ENCODE data around the gene KCNT2. TPM values are rescaled to one million over a fixed set of nuclear protein-coding genes. Genes with fewer than 3 reads are reported as not detected.

Gene KCNT2
- total and polyA plus RNA-seq, 9 of the 15 experiments (the other 6 are each of a cell fraction or from before 2014, with no cell fraction given), result 0.13 to 0.73 (median 0.28) TPM

DNA sequence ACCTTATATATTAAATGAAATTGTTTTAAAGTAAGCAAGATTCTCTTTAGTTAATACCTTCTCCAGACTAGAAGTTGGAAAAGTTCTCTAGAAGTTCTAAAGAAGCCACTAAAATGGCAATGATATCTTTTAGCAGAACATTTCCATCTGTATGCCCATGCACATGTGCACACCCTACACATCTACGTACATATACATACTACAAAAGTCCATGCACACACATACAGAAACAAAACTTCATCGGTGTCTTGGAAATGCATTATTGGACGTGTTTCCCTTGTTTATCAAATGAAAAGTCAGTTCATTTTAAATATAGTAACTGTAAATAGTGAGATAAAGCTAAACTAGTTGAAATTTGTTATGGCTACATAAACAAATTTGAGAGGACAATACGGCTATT is 114.4 kb downstream of the KCNT2 start (continued):
- TF ChIP-seq ZNF592 (IDR thresholded peaks at IDR 0.05), result 0 out of 2 replicates have a peak, but pooled peaks have one; percentile 39
- no peak for TF ChIP-seq ZSCAN32 (CRISPR knock-in tag; IDR thresholded peaks at IDR 0.05)
- TF ChIP-seq, protein P1, sequence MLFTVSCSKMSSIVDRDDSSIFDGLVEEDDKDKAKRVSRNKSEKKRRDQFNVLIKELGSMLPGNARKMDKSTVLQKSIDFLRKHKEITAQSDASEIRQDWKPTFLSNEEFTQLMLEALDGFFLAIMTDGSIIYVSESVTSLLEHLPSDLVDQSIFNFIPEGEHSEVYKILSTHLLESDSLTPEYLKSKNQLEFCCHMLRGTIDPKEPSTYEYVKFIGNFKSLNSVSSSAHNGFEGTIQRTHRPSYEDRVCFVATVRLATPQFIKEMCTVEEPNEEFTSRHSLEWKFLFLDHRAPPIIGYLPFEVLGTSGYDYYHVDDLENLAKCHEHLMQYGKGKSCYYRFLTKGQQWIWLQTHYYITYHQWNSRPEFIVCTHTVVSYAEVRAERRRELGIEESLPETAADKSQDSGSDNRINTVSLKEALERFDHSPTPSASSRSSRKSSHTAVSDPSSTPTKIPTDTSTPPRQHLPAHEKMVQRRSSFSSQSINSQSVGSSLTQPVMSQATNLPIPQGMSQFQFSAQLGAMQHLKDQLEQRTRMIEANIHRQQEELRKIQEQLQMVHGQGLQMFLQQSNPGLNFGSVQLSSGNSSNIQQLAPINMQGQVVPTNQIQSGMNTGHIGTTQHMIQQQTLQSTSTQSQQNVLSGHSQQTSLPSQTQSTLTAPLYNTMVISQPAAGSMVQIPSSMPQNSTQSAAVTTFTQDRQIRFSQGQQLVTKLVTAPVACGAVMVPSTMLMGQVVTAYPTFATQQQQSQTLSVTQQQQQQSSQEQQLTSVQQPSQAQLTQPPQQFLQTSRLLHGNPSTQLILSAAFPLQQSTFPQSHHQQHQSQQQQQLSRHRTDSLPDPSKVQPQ (CRISPR knock-in tag; IDR thresholded peaks at IDR 0.05; ENCODE audit: borderline replicate concordance), result no peak
- TF ChIP-seq, protein P2, sequence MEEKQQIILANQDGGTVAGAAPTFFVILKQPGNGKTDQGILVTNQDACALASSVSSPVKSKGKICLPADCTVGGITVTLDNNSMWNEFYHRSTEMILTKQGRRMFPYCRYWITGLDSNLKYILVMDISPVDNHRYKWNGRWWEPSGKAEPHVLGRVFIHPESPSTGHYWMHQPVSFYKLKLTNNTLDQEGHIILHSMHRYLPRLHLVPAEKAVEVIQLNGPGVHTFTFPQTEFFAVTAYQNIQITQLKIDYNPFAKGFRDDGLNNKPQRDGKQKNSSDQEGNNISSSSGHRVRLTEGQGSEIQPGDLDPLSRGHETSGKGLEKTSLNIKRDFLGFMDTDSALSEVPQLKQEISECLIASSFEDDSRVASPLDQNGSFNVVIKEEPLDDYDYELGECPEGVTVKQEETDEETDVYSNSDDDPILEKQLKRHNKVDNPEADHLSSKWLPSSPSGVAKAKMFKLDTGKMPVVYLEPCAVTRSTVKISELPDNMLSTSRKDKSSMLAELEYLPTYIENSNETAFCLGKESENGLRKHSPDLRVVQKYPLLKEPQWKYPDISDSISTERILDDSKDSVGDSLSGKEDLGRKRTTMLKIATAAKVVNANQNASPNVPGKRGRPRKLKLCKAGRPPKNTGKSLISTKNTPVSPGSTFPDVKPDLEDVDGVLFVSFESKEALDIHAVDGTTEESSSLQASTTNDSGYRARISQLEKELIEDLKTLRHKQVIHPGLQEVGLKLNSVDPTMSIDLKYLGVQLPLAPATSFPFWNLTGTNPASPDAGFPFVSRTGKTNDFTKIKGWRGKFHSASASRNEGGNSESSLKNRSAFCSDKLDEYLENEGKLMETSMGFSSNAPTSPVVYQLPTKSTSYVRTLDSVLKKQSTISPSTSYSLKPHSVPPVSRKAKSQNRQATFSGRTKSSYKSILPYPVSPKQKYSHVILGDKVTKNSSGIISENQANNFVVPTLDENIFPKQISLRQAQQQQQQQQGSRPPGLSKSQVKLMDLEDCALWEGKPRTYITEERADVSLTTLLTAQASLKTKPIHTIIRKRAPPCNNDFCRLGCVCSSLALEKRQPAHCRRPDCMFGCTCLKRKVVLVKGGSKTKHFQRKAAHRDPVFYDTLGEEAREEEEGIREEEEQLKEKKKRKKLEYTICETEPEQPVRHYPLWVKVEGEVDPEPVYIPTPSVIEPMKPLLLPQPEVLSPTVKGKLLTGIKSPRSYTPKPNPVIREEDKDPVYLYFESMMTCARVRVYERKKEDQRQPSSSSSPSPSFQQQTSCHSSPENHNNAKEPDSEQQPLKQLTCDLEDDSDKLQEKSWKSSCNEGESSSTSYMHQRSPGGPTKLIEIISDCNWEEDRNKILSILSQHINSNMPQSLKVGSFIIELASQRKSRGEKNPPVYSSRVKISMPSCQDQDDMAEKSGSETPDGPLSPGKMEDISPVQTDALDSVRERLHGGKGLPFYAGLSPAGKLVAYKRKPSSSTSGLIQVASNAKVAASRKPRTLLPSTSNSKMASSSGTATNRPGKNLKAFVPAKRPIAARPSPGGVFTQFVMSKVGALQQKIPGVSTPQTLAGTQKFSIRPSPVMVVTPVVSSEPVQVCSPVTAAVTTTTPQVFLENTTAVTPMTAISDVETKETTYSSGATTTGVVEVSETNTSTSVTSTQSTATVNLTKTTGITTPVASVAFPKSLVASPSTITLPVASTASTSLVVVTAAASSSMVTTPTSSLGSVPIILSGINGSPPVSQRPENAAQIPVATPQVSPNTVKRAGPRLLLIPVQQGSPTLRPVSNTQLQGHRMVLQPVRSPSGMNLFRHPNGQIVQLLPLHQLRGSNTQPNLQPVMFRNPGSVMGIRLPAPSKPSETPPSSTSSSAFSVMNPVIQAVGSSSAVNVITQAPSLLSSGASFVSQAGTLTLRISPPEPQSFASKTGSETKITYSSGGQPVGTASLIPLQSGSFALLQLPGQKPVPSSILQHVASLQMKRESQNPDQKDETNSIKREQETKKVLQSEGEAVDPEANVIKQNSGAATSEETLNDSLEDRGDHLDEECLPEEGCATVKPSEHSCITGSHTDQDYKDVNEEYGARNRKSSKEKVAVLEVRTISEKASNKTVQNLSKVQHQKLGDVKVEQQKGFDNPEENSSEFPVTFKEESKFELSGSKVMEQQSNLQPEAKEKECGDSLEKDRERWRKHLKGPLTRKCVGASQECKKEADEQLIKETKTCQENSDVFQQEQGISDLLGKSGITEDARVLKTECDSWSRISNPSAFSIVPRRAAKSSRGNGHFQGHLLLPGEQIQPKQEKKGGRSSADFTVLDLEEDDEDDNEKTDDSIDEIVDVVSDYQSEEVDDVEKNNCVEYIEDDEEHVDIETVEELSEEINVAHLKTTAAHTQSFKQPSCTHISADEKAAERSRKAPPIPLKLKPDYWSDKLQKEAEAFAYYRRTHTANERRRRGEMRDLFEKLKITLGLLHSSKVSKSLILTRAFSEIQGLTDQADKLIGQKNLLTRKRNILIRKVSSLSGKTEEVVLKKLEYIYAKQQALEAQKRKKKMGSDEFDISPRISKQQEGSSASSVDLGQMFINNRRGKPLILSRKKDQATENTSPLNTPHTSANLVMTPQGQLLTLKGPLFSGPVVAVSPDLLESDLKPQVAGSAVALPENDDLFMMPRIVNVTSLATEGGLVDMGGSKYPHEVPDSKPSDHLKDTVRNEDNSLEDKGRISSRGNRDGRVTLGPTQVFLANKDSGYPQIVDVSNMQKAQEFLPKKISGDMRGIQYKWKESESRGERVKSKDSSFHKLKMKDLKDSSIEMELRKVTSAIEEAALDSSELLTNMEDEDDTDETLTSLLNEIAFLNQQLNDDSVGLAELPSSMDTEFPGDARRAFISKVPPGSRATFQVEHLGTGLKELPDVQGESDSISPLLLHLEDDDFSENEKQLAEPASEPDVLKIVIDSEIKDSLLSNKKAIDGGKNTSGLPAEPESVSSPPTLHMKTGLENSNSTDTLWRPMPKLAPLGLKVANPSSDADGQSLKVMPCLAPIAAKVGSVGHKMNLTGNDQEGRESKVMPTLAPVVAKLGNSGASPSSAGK (IDR thresholded peaks at IDR 0.05), result no peak
- TF ChIP-seq C11orf30 (IDR thresholded peaks at IDR 0.05; ENCODE audit: low read depth), result peak; percentile 48; the same call in 1 of the 2 replicates
